ENCODE results near the gene MAG. TPM values are rescaled to one million over a fixed set of nuclear protein-coding genes. Genes with fewer than 3 reads are reported as not detected.
A peak's percentile ranks its signal among the peaks of the same experiment; 100 is the strongest.

Gene MAG
- total RNA-seq, 1 donor from 2014 or later, result 0.04 TPM

GRCh38 chr19:35314858-35315470, 23.0 kb downstream of the MAG start:
- no peak for TF ChIP-seq CTCF (IDR thresholded peaks at IDR 0.05; ENCODE audit: insufficient read depth, low read length, poor library complexity, severe bottlenecking)
- Histone ChIP-seq H3K4me3 (ENCODE audit: low read depth, low read length) (no peak overlapping the region), H3K27me3 (ENCODE audit: control insufficient read depth, insufficient read depth, low read length) (peaks cover under 1% of the 10 kb centered on the region), H3K36me3 (ENCODE audit: control insufficient read depth, insufficient read depth, low read length) (no peaks in the 10 kb centered on the region)
- no peak for DNase-seq (ENCODE audit: low read depth)

- TF ChIP-seq CTCF (IDR thresholded peaks at IDR 0.05; ENCODE audit: insufficient read depth, low read length, poor library complexity, severe bottlenecking), result no peak
- Histone ChIP-seq H3K27me3 (ENCODE audit: control insufficient read depth, insufficient read depth, low read length) (no peaks in the 10 kb centered on the region), H3K4me3 (ENCODE audit: low read depth, low read length) (no peak overlapping the region), H3K36me3 (ENCODE audit: control insufficient read depth, insufficient read depth, low read length) (no peaks in the 10 kb centered on the region)
- DNase-seq (ENCODE audit: low read depth), result no peak
These were observed 23.9 kb downstream of the MAG start for GRCh38 chr19:35315883-35316282.

- no peaks in the 10 kb centered on the region for H3K36me3 ChIP-seq (ENCODE audit: control insufficient read depth, insufficient read depth, low read length)
- H3K4me3 ChIP-seq (ENCODE audit: low read depth, low read length), result no peak overlapping the region
- no peaks in the 10 kb centered on the region for H3K27me3 ChIP-seq (ENCODE audit: control insufficient read depth, insufficient read depth, low read length)
- no peak for TF ChIP-seq CTCF (IDR thresholded peaks at IDR 0.05; ENCODE audit: insufficient read depth, low read length, poor library complexity, severe bottlenecking)
- no peak for DNase-seq (ENCODE audit: low read depth)
These were observed 24.6 kb downstream of the MAG start for GRCh38 chr19:35316560-35316959.

GRCh38 chr19:35317464-35318043, 25.6 kb downstream of the MAG start:
- no peaks in the 10 kb centered on the region for H3K36me3 ChIP-seq (ENCODE audit: control insufficient read depth, insufficient read depth, low read length)
- H3K27me3 ChIP-seq (ENCODE audit: control insufficient read depth, insufficient read depth, low read length), result no peaks in the 10 kb centered on the region
- no peak for TF ChIP-seq CTCF (IDR thresholded peaks at IDR 0.05; ENCODE audit: insufficient read depth, low read length, poor library complexity, severe bottlenecking)
- no peak for DNase-seq (ENCODE audit: low read depth)
- no peak overlapping the region for H3K4me3 ChIP-seq (ENCODE audit: low read depth, low read length)

GRCh38 chr19:35318679-35319448, 26.9 kb downstream of the MAG start:
- Histone ChIP-seq H3K36me3 (ENCODE audit: control insufficient read depth, insufficient read depth, low read length) (no peaks in the 10 kb centered on the region), H3K27me3 (ENCODE audit: control insufficient read depth, insufficient read depth, low read length) (no peaks in the 10 kb centered on the region), H3K4me3 (ENCODE audit: low read depth, low read length) (no peak overlapping the region)
- DNase-seq (ENCODE audit: low read depth), result peak; percentile 56
- no peak for TF ChIP-seq CTCF (IDR thresholded peaks at IDR 0.05; ENCODE audit: insufficient read depth, low read length, poor library complexity, severe bottlenecking)

All from kidney epithelial cell (primary cell).